Measurements from ENCODE around the gene CLINT1. TPM values are rescaled to one million over a fixed set of nuclear protein-coding genes. Genes with fewer than 3 reads are reported as not detected.

The CLINT1 gene
- total and polyA plus RNA-seq, 2 of the 4 experiments (the other 2 are of a cell fraction), result 144 to 146 TPM

DNA sequence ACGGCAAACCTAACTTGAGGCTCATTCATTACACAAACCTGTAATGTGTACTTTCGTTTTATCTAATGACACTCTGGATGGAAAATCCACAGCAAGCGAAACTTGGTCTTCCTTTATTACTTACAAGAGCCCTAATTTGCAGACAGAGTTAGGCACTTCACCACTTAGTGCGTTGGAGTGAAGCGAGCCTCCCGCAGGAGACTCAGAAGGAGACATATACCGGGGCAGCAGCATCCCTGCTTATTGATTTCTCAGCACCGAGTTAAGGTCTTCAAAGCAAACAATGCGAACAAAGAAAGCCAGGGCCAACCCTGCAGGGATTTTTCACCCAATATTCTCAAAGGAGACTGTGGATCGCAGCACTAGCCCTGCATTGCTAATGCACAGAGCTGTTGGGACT, 86.8 kb downstream of the CLINT1 start:
- no peaks in the 10 kb centered on the region for H4K20me1 ChIP-seq (ENCODE audit: insufficient read depth, low read length)
- H3K27me3 ChIP-seq (ENCODE audit: control insufficient read depth, insufficient read depth, low read length), result peaks cover 2% of the 10 kb centered on the region; the same call in 1 of the 2 replicates
- no peaks in the 10 kb centered on the region for H3K36me3 ChIP-seq (ENCODE audit: control insufficient read depth, insufficient read depth, low read length)
- H2AFZ ChIP-seq (replicated peaks; ENCODE audit: low read length, poor library complexity), result no peak overlapping the region
- dilution Hi-C loops (cut with HindIII; ENCODE audit: low sequenced_read_pairs, unreplicated experiment) (no loop called here), intact Hi-C loops (cut with micrococcal nuclease) (loop anchor here (5.0 kb wide), 1 partner anchor 540 kb away; no protein-coding TSS in a partner anchor), in situ Hi-C loops (cut with MboI; ENCODE audit: low sequenced_read_pairs) (no loop called here)
- no peak for DNase-seq
- peaks cover 3% of the 10 kb centered on the region; the same call in 1 of the 2 replicates for H3K4me1 ChIP-seq (ENCODE audit: control insufficient read depth, insufficient read depth, low read length)
- no peak overlapping the region for H3K4me2 ChIP-seq (ENCODE audit: low read depth, low read length)
- no peak overlapping the region for H2AK5ac ChIP-seq (ENCODE audit: low read depth, low read length)
- no peak overlapping the region for H3K27ac ChIP-seq (ENCODE audit: insufficient read depth, low read length)
- H3K18ac ChIP-seq (ENCODE audit: low read depth, low read length), result no peak overlapping the region
- H3K4me3 ChIP-seq (ENCODE audit: insufficient read depth, low read depth, low read length), result no peak overlapping the region
- no peak overlapping the region for H3K23ac ChIP-seq (ENCODE audit: low read depth, low read length)
- H3K9me1 ChIP-seq (ENCODE audit: insufficient read depth, low read length), result 0 out of 2 replicates have a peak, but pooled peaks cover 3% of the 10 kb centered on the region
- POLR2A ChIA-PET (ENCODE audit: unreplicated experiment), result no interaction called here
- H3K4ac ChIP-seq (ENCODE audit: low read depth, low read length), result no peak overlapping the region
- no peaks in the 10 kb centered on the region for H3K79me1 ChIP-seq (ENCODE audit: low read depth in 1 of 2, low read length in 2 of 2)
- no peak overlapping the region for H4K91ac ChIP-seq (ENCODE audit: insufficient read depth, low read depth, low read length)
- H4K8ac ChIP-seq (ENCODE audit: low read depth in 2 of 2, low read length in 2 of 2), result no peak overlapping the region
- CTCF ChIA-PET, result no interaction called here
- no peak overlapping the region for H2BK20ac ChIP-seq (ENCODE audit: low read depth, low read length)
- 77% methylated on average over 8 of the region's 10 CpGs; no CpG with 5 or more reads in 1 of the 2 experiments for whole genome bisulfite sequencing, 2 experiments (ENCODE audit: extremely low coverage in 2 of 2, insufficient read length in 1 of 2)
- no peak overlapping the region for H3K14ac ChIP-seq (replicated peaks; ENCODE audit: low read depth, low read length)
- no peak overlapping the region for H2BK15ac ChIP-seq (ENCODE audit: low read depth, low read length)
- TF ChIP-seq NFE2L2 (IDR thresholded peaks at IDR 0.05; ENCODE audit: low read depth, low read length), result no peak
- no peak for TF ChIP-seq SMC3 (IDR thresholded peaks at IDR 0.05; ENCODE audit: low read depth, low read length)
- TF ChIP-seq RAD21 (IDR thresholded peaks at IDR 0.05; ENCODE audit: low read length), result no peak
- TF ChIP-seq RCOR1 (IDR thresholded peaks at IDR 0.05; ENCODE audit: insufficient replicate concordance, low read length), result no peak
- no peak for TF ChIP-seq CEBPB (IDR thresholded peaks at IDR 0.05; ENCODE audit: low read depth, low read length)
- TF ChIP-seq MXI1 (IDR thresholded peaks at IDR 0.05; ENCODE audit: borderline replicate concordance, low read depth, low read length), result no peak
- TF ChIP-seq CHD1 (IDR thresholded peaks at IDR 0.05; ENCODE audit: low read depth, low read length), result no peak
- TF ChIP-seq MAFK (IDR thresholded peaks at IDR 0.05; ENCODE audit: low read depth, low read length), result no peak
- TF ChIP-seq BHLHE40 (IDR thresholded peaks at IDR 0.05; ENCODE audit: low read depth, low read length), result no peak
- TF ChIP-seq FOS (IDR thresholded peaks at IDR 0.05; ENCODE audit: low read depth, low read length), result no peak
- no peak for TF ChIP-seq ELK1 (IDR thresholded peaks at IDR 0.05; ENCODE audit: borderline replicate concordance, low read depth, low read length)
- TF ChIP-seq RFX5 (IDR thresholded peaks at IDR 0.05; ENCODE audit: low read depth, low read length), result no peak
- TF ChIP-seq, protein P1, sequence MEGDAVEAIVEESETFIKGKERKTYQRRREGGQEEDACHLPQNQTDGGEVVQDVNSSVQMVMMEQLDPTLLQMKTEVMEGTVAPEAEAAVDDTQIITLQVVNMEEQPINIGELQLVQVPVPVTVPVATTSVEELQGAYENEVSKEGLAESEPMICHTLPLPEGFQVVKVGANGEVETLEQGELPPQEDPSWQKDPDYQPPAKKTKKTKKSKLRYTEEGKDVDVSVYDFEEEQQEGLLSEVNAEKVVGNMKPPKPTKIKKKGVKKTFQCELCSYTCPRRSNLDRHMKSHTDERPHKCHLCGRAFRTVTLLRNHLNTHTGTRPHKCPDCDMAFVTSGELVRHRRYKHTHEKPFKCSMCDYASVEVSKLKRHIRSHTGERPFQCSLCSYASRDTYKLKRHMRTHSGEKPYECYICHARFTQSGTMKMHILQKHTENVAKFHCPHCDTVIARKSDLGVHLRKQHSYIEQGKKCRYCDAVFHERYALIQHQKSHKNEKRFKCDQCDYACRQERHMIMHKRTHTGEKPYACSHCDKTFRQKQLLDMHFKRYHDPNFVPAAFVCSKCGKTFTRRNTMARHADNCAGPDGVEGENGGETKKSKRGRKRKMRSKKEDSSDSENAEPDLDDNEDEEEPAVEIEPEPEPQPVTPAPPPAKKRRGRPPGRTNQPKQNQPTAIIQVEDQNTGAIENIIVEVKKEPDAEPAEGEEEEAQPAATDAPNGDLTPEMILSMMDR (conservative IDR thresholded peaks at IDR 0.05; ENCODE audit: low read depth, low read length), result no peak
- H2BK5ac ChIP-seq (ENCODE audit: low read depth, low read length, poor library complexity, severe bottlenecking), result no peak overlapping the region
- BruUV-seq (replicated peaks), result no TSS peak
- no peak for ATAC-seq (ENCODE audit: low read depth)
- H4K5ac ChIP-seq (ENCODE audit: low read depth, low read length), result no peak overlapping the region
- no peak overlapping the region for H3K9ac ChIP-seq (ENCODE audit: low read depth, low read length)
- no peaks in the 10 kb centered on the region for H3K9me3 ChIP-seq (ENCODE audit: control insufficient read depth, insufficient read depth, low read length)
- H2BK120ac ChIP-seq (ENCODE audit: low read depth, low read length), result no peak overlapping the region
- no peak overlapping the region for H3K56ac ChIP-seq (ENCODE audit: extremely low read depth, insufficient read depth, low read length)
- peak overlapping the region; percentile 58 for H2AK9ac ChIP-seq (replicated peaks; ENCODE audit: low read depth, low read length, poor library complexity)

All from IMR-90 (cell line).